ENCODE data around the gene BPIFA2. TPM values are rescaled to one million over a fixed set of nuclear protein-coding genes. Genes with fewer than 3 reads are reported as not detected.
A peak's percentile ranks its signal among the peaks of the same experiment; 100 is the strongest.
"Not testable (repeated sequence)": the region's sequence is repeated elsewhere in the genome, so short reads cannot be mapped to it uniquely, and the experiment has no call there.

BPIFA2 gene
- total RNA-seq, result not detected

DNA sequence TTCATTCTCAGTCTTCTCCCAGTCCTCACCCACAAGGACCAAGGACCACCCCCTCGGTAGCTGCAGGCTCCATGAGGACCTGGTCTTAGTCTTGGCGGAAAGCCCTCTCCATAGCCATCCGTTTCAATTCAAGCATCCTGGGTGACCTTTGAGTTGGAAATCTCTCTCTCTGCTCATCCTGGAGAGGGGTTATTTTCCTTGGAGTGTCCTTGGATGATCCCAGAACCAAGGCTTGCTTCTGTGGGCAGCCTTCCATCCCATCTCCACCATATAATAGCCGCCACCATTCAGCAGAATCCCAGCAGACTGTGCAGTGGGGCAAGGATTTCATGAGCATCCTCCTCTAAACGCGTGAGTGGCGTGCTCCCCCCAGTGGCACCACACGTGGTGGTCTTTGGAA, at the start of gene BPIFA2:
TSS of gene BPIFA2 (plus strand) at position 301 of the 400 bp plus-strand sequence. CDS start 987 bp downstream, outside the sequence.
- ATAC-seq (no peak), DNase-seq (ENCODE audit: low spot score in 2 of 2) (no peak)
- Mint-ChIP-seq H3K27ac (no peak within 1 kb of the TSS), H3K36me3 (peaks cover 5 to 9% of the 10 kb centered on the region in 2 donors), H3K9me3 (peaks cover 0 to 8% of the 10 kb centered on the region in 2 donors)

DNA sequence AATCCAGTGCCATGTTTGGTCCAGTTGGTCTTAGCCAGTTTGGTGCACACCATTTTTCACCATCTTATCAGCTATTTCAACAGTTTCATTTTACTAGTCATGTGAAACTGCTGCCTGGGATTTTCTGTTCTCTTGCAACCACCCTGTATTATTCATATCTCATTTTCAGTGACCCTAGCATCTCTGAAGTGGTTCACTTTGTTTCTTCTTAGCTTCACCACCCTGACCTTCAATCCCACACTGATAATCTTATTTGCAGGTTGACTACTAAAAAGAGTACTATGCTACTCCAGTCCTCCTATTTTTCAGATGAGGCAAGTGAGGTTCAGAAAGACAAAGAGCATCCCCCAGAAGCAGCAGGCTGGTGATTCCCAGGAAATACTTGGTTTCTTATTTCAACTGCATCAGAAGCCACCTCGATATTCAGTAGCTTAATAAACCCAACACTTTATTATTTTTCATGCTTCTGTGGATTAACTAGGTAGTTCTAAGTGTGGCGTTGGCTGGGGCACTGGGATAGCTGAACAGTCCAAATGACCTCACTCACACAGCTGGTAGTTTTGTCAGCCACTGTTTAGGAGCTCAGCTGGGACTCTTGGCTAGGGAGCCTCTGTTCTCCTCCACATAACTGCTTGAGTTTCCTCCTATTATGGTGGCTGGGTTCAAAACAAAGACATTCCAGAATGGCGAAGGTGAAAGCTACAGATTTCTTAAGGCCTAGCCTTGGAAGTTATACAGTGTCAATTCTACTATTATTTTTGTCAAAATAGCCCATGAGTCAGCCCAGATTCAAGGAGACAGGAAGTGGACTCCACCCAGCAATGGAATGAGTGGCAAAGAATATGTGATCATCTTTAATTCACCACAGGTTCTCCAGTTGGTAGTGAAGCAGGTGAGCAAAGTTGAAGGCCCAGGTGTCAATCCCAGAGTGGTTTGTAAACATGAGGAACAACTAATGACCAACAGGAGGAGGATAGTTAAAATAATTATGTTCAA, 47.9 kb upstream of the BPIFA2 start:
- H3K36me3 Mint-ChIP-seq, result peaks cover 5 to 22% of the 10 kb centered on the region in 2 donors
- H3K27ac Mint-ChIP-seq, result peak overlapping the region in 1 of 2 donors; percentile 22
- H3K9me3 Mint-ChIP-seq, result peaks cover 0 to 16% of the 10 kb centered on the region in 2 donors
- ATAC-seq, result peak; percentile 96 to 99
- no peak for DNase-seq (ENCODE audit: low spot score in 2 of 2)

- DNase-seq (ENCODE audit: low spot score in 2 of 2), result no peak
- ATAC-seq, result no peak
- H3K9me3 Mint-ChIP-seq, result peaks cover 0 to 16% of the 10 kb centered on the region in 2 donors
- no peak overlapping the region for H3K27ac Mint-ChIP-seq
- peaks cover 5 to 22% of the 10 kb centered on the region in 2 donors for H3K36me3 Mint-ChIP-seq
These were observed 47.0 kb upstream of the BPIFA2 start for GRCh38 chr20:33120934-33121333.

- ATAC-seq; DNase-seq (ENCODE audit: low spot score in 2 of 2); H3K27ac Mint-ChIP-seq: not testable (repeated sequence)
- peaks cover 5 to 22% of the 10 kb centered on the region in 2 donors for H3K36me3 Mint-ChIP-seq
- H3K9me3 Mint-ChIP-seq, result peaks cover 0 to 16% of the 10 kb centered on the region in 2 donors
These were observed 45.7 kb upstream of the BPIFA2 start for GRCh38 chr20:33122297-33122696.

DNA sequence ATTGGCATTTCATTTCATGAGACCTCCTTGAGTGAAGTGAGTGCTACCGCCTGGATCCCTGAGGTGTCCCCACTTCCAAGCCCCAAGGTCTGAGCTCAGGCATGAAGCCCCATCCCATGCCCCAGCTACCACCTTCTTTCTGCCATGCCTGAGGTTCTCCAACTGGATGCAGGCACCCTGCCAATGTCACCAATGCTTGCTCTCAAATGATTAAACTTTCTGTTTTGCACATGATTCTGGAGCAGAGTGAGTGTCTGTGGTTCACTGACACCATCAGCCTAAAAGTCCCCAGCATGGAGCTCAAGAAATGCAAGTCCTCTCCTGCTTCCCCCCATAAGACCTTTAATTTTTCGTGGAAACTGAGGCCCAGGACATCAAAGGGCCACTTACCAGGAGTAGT, 43.7 kb upstream of the BPIFA2 start:
- DNase-seq (ENCODE audit: low spot score in 2 of 2) (no peak), ATAC-seq (no peak)
- Mint-ChIP-seq H3K9me3 (peaks cover 0 to 16% of the 10 kb centered on the region in 2 donors), H3K36me3 (peaks cover 5 to 22% of the 10 kb centered on the region in 2 donors), H3K27ac (no peak overlapping the region)

GRCh38 chr20:33124994-33125393, 43.0 kb upstream of the BPIFA2 start:
- DNase-seq (ENCODE audit: low spot score in 2 of 2) (no peak), ATAC-seq (no peak)
- H3K27ac Mint-ChIP-seq, result no peak overlapping the region
- peaks cover 0 to 14% of the 10 kb centered on the region in 2 donors for H3K9me3 Mint-ChIP-seq
- peaks cover 5 to 22% of the 10 kb centered on the region in 2 donors for H3K36me3 Mint-ChIP-seq

GRCh38 chr20:33125983-33126382, 42.0 kb upstream of the BPIFA2 start:
- DNase-seq (ENCODE audit: low spot score in 2 of 2) (no peak), ATAC-seq (no peak)
- Mint-ChIP-seq H3K9me3 (peaks cover 0 to 9% of the 10 kb centered on the region in 2 donors), H3K27ac (no peak overlapping the region), H3K36me3 (peaks cover 5 to 16% of the 10 kb centered on the region in 2 donors)

DNA sequence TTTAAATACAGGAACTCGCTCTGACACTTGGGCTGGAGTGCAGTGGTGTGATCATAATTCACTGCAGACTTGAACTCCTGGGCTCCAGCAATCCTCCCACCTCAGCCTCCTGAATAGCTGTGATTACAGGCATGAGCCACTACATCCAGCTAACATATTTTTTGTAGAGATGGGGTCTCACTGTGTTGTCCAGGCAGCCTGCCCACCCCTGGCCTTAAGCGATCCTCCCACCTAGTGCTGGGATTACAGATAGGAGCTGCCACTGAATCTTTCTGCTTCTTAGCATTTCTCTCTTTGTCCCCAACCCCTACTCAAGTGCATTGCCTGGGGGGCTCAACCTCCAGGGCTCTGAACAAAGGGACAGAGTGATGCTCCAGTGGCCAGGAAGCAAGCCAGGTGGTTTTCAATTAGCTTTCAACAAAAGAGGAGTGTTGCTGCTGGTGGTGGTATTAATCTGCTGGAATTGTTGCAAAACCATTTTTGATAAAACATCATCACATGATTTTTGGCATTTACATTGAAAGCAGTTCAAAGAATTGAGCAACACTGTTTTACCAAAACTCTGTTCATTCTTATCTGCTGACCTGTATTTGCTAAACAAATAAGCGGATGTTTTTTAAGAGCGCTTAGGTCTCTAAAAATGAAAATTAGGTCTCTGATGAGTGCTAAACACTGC, 40.4 kb upstream of the BPIFA2 start:
- H3K27ac Mint-ChIP-seq, result no peak overlapping the region
- peaks cover 0 to 3% of the 10 kb centered on the region in 2 donors for H3K36me3 Mint-ChIP-seq
- DNase-seq (ENCODE audit: low spot score in 2 of 2) (no peak), ATAC-seq (no peak)
- no peaks in the 10 kb centered on the region for H3K9me3 Mint-ChIP-seq

- DNase-seq (ENCODE audit: low spot score in 2 of 2), result no peak
- no peak for ATAC-seq
- Mint-ChIP-seq H3K9me3 (no peaks in the 10 kb centered on the region), H3K36me3 (no peaks in the 10 kb centered on the region), H3K27ac (no peak overlapping the region)
These were observed 37.3 kb upstream of the BPIFA2 start for GRCh38 chr20:33130568-33131061.

- Mint-ChIP-seq H3K27ac (no peak overlapping the region), H3K36me3 (no peaks in the 10 kb centered on the region), H3K9me3 (no peaks in the 10 kb centered on the region)
- no peak for ATAC-seq
- DNase-seq (ENCODE audit: low spot score in 2 of 2), result no peak
These were observed 35.9 kb upstream of the BPIFA2 start for GRCh38 chr20:33131949-33132473.

GRCh38 chr20:33132513-33133372, 35.2 kb upstream of the BPIFA2 start:
- H3K9me3 Mint-ChIP-seq, result no peaks in the 10 kb centered on the region
- H3K36me3 Mint-ChIP-seq, result no peaks in the 10 kb centered on the region
- no peak for ATAC-seq
- DNase-seq (ENCODE audit: low spot score in 2 of 2), result no peak
- no peak overlapping the region for H3K27ac Mint-ChIP-seq

DNA sequence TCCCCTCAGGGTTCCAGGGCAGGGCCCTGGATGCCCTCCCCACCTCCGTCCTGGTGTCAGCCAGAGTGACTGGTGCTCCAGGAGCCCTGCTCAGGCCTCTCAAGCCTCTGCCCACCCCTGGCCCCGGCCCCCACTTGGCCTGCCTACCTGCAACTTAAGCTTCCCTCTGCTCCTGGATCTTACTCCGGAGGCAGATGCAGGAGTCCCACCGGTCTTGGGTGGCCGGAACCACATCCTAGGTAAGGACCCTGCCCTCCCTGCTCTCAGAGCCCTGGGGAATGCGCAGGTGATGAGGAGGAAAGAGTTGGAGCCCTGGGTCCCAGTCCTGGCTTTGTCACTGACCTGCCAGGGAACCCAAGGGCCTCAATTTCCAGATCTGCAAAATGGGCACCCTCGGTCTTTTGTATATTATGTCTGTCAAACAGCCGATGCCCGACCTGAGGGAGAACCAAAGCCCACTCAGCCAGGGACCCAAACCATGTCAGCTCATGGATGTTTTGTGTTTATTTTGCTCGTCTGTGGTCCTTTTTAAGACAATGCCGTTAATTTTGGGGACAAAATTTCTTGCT, 34.5 kb upstream of the BPIFA2 start:
- ATAC-seq (no peak), DNase-seq (ENCODE audit: low spot score in 2 of 2) (no peak)
- no peaks in the 10 kb centered on the region for H3K9me3 Mint-ChIP-seq

DNA sequence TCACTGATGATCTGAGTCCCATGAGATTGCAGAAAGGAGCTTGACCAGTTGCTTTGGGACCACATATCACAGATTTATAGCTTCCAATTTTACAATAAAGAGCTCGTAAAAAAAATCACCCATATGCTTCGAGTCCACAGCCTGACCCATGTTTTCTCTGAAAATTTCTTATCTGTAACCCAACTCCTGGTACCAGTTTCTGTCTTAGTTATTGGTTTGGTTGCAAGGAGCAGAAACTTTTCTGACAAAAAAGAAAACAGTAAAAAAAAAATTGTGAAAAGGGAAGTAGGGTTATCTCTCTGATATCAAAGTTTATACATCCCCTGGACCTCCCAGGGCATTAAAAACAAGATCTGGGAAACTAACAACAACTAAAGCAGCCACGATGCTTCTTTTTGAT, 30.8 kb upstream of the BPIFA2 start:
- DNase-seq (ENCODE audit: low spot score in 2 of 2) (no peak), ATAC-seq (no peak)
- no peaks in the 10 kb centered on the region for H3K9me3 Mint-ChIP-seq

More for the DNA sequence above, 34.5 kb upstream of the BPIFA2 start:
- Mint-ChIP-seq H3K36me3 (no peaks in the 10 kb centered on the region), H3K27ac (no peak overlapping the region)

DNA sequence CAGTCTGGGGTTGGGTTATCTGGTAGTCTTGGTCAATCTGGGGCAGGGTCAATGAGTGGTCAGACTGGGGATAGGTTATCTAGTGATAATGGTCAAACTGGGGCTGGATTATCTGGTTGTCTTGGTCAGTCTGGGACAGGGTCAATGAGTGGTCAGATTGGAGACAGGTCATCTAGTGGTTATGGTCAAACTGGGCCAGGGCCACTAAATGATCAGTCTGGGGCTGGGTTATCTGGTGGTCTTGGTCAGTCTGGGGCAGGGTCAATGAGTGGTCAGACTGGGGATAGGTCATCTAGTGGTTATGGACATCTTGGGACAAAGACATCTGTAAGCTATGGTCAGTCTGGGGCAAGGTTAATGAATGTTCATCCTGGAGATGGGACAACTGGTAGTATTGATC, 28.5 kb upstream of the BPIFA2 start:
- no peaks in the 10 kb centered on the region for H3K36me3 Mint-ChIP-seq
- ATAC-seq (no peak), DNase-seq (ENCODE audit: low spot score in 2 of 2) (no peak)
- H3K27ac Mint-ChIP-seq, result no peak overlapping the region
- no peaks in the 10 kb centered on the region for H3K9me3 Mint-ChIP-seq

More for the DNA sequence above, 30.8 kb upstream of the BPIFA2 start:
- Mint-ChIP-seq H3K36me3 (no peaks in the 10 kb centered on the region), H3K27ac (no peak overlapping the region)

DNA sequence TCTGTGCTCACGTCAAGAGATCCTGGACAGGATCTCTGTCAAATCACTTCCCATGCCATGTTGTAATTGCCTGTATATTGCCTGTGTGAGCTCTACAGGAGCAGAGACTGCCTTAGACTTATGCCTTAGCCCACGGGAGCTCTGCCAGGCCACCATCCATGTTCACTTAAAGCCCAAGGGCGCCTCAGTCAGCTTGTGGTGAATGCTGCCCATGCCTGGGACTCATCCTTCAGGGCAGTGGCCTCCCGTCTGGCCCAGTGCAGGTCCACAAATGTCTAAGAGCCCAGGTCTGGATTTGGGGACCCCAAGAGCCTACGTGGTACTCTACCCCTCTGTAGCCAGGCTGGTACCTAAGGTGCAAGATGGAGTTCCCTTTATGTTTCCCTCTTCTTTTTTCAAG, 22.4 kb upstream of the BPIFA2 start:
- Mint-ChIP-seq H3K9me3 (no peaks in the 10 kb centered on the region), H3K36me3 (no peaks in the 10 kb centered on the region), H3K27ac (no peak overlapping the region)
- ATAC-seq, result no peak
- DNase-seq (ENCODE audit: low spot score in 2 of 2), result no peak

DNA sequence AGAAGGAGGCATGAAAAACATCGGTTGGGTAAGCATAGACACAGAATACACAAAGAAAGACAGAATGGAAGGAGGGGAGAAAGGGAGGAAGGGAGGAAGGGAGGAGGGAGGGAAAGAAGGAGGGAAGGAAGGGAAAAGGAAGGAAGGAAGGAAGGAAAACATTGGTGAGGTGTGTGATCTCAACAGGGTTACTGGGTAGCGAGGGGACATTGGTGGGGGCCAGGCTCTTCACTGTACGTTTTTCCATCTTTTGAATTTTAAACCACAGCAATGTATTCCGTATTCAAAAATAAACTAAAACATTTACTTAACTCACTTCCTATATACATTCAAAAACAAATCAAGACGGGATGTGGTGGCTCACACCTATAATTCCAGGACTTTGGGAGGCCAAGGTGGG, 20.7 kb upstream of the BPIFA2 start:
- Mint-ChIP-seq H3K36me3 (no peaks in the 10 kb centered on the region), H3K27ac (no peak overlapping the region), H3K9me3 (no peaks in the 10 kb centered on the region)
- ATAC-seq, result no peak
- no peak for DNase-seq (ENCODE audit: low spot score in 2 of 2)

Measured in activated naive CD4-positive, alpha-beta T cell treated with anti-CD3 and anti-CD28 coated beads, Interleukin-2, amount 50 U/mL, for 72 hours (primary cell).